ENCODE measurements around the gene PDCD11.

The PDCD11 gene

GRCh38 chr10:103367379-103367781, 29.0 kb upstream of the PDCD11 start (continued):
- TF ChIP-seq GLI4 (tag by site-specific recombination; IDR thresholded peaks at IDR 0.05) (no peak), ZFHX2 (tag by site-specific recombination; conservative IDR thresholded peaks at IDR 0.05) (no peak), FEZF1 (tag by site-specific recombination; IDR thresholded peaks at IDR 0.05) (no peak)
- TF ChIP-seq, protein P1, sequence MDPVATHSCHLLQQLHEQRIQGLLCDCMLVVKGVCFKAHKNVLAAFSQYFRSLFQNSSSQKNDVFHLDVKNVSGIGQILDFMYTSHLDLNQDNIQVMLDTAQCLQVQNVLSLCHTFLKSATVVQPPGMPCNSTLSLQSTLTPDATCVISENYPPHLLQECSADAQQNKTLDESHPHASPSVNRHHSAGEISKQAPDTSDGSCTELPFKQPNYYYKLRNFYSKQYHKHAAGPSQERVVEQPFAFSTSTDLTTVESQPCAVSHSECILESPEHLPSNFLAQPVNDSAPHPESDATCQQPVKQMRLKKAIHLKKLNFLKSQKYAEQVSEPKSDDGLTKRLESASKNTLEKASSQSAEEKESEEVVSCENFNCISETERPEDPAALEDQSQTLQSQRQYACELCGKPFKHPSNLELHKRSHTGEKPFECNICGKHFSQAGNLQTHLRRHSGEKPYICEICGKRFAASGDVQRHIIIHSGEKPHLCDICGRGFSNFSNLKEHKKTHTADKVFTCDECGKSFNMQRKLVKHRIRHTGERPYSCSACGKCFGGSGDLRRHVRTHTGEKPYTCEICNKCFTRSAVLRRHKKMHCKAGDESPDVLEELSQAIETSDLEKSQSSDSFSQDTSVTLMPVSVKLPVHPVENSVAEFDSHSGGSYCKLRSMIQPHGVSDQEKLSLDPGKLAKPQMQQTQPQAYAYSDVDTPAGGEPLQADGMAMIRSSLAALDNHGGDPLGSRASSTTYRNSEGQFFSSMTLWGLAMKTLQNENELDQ (tag by site-specific recombination; IDR thresholded peaks at IDR 0.05; ENCODE audit: low read depth), result no peak

- ChIA-PET CTCF (interaction anchor here (0.7 to 1.0 kb wide), 2 partner anchors 945 to 1182 kb away, joined by 3 read pairs; no protein-coding TSS in a partner anchor), POLR2A (interaction anchor here (0.6 to 2.1 kb wide), 12 partner anchors 9 to 1092 kb away, joined by 3 to 21 read pairs (median 4); partner anchors contain the start of genes ATP5MK, CALHM2, NEURL1 and PCGF6)
- Histone ChIP-seq H3K27ac (ENCODE audit: extremely low read depth, low read depth, low read length) (peak within 1 kb of the TSS; percentile 89), H3K4me3 (ENCODE audit: low read depth, low read length) (peak within 1 kb of the TSS; percentile 98), H3K9me3 (ENCODE audit: control insufficient read depth, insufficient read depth, low read depth, low read length) (no peaks in the 10 kb centered on the region), H3K4me1 (ENCODE audit: control insufficient read depth, insufficient read depth, low read length) (peaks cover 3% of the 10 kb centered on the region; the same call in 1 of the 2 replicates), H3K36me3 (ENCODE audit: control insufficient read depth in 2 of 2, insufficient read depth in 1 of 2, low read length in 2 of 2) (peaks cover 0 to 4% of the 10 kb centered on the region in 2 experiments; a peak in 1 of 3 replicates)
- TF ChIP-seq, protein P1 (tag by site-specific recombination; IDR thresholded peaks at IDR 0.05; ENCODE audit: low read depth), result no peak
- TF ChIP-seq ZBTB10 (tag by site-specific recombination; IDR thresholded peaks at IDR 0.05) (no peak), ZNF654 (tag by site-specific recombination; IDR thresholded peaks at IDR 0.05; ENCODE audit: low read depth) (no peak), ZNF350 (tag by site-specific recombination; IDR thresholded peaks at IDR 0.05) (no peak), ZNF202 (tag by site-specific recombination; IDR thresholded peaks at IDR 0.05; ENCODE audit: borderline replicate concordance) (no peak), SP3 (tag by site-specific recombination; IDR thresholded peaks at IDR 0.05) (peak; percentile 98), TRIM28 (IDR thresholded peaks at IDR 0.05; ENCODE audit: borderline replicate concordance, low read length) (peak; percentile 75; the same call in 1 of the 2 replicates), ZBTB48 (tag by site-specific recombination; IDR thresholded peaks at IDR 0.05) (peak; percentile 32; the same call in 1 of the 2 replicates), REST (tag by site-specific recombination; IDR thresholded peaks at IDR 0.05) (peak; percentile 74), ZBTB17 (tag by site-specific recombination; IDR thresholded peaks at IDR 0.05) (peak; percentile 95), ZFP69B (tag by site-specific recombination; IDR thresholded peaks at IDR 0.05) (no peak), GLIS1 (tag by site-specific recombination; IDR thresholded peaks at IDR 0.05) (no peak), KLF10 (tag by site-specific recombination; IDR thresholded peaks at IDR 0.05) (peak; percentile 41; the same call in 1 of the 2 replicates), KLF1 (tag by site-specific recombination; IDR thresholded peaks at IDR 0.05) (0 out of 2 replicates have a peak, but pooled peaks have one; percentile 10), ZNF501 (tag by site-specific recombination; IDR thresholded peaks at IDR 0.05) (peak; percentile 71; the same call in 1 of the 2 replicates), PRDM1 (tag by site-specific recombination; IDR thresholded peaks at IDR 0.05) (peak; percentile 99), ZNF366 (tag by site-specific recombination; conservative IDR thresholded peaks at IDR 0.05) (peak; percentile 100), ZNF639 (tag by site-specific recombination; IDR thresholded peaks at IDR 0.05) (peak; percentile 87)
These were observed 28.5 kb upstream of the PDCD11 start, which contains the start of gene TAF5 for GRCh38 chr10:103367782-103368518. TSS of gene TAF5 (plus strand) at chr10:103367976. CDS start at chr10:103367990, 14 bp downstream.
